Gastroesophageal sphincter (tissue), 2 donors: ENCODE data around the gene ZNF471.

Experiments used
- EP300 ChIP-seq: sonication (generic); formaldehyde crosslinking; IDR thresholded peaks from one replicate; pipeline ENCODE4 v1.6.1; 2017; ENCODE audit warnings: antibody characterized with exemption, mild to moderate bottlenecking
- POLR2AphosphoS5 ChIP-seq: sonication (generic); formaldehyde crosslinking; IDR thresholded peaks from one replicate; pipeline ENCODE4 v1.6.1; 2017; ENCODE audit warnings: antibody characterized with exemption

GRCh38 chr19:56577719-56578602 lies 70.3 kb downstream of the ZNF471 start:
- no peak for TF ChIP-seq EP300
- no peak for TF ChIP-seq POLR2AphosphoS5
